Duodenal mucosa (tissue), 2 donors: Measurements from ENCODE around the gene TXNRD2.
"Not testable (repeated sequence)": the region's sequence is repeated elsewhere in the genome, so short reads cannot be mapped to it uniquely, and the experiment has no call there.

Source experiments
- H3K27ac ChIP-seq: one replicate; pipeline ENCODE4 v1.7.0; 2013; ENCODE audit warnings: low read depth, low read length
- H3K27me3 ChIP-seq, 2 donors: one replicate each; pipeline ENCODE4 v1.7.0; 2013; ENCODE audit warnings: low read length in 2 of 2, control low read depth in 1 of 2; ENCODE audit not compliant: insufficient read depth in 2 of 2, control insufficient read depth in 1 of 2
- H3K36me3 ChIP-seq, 2 donors: one replicate each; pipeline ENCODE4 v1.7.0; 2013; ENCODE audit warnings: low read length in 2 of 2, control low read depth in 1 of 2; ENCODE audit not compliant: insufficient read depth in 2 of 2, control insufficient read depth in 1 of 2
- H3K4me1 ChIP-seq, 2 donors: one replicate each; pipeline ENCODE4 v1.7.0; 2013; ENCODE audit warnings: low read length in 2 of 2, control low read depth in 1 of 2; ENCODE audit not compliant: insufficient read depth in 2 of 2, control insufficient read depth in 1 of 2
- H3K4me3 ChIP-seq, 2 donors: one replicate each; pipeline ENCODE4 v1.7.0; 2013; ENCODE audit warnings: low read length in 2 of 2, low read depth in 1 of 2
- H3K9ac ChIP-seq, 2 donors: one replicate each; pipeline ENCODE4 v1.7.0; 2013; ENCODE audit warnings: low read length in 2 of 2, low read depth in 1 of 2
- H3K9me3 ChIP-seq, 2 donors: one replicate each; pipeline ENCODE4 v1.7.0; 2013; ENCODE audit warnings: low read length in 2 of 2, control low read depth in 1 of 2; ENCODE audit not compliant: control insufficient read depth in 1 of 2

Gene TXNRD2

DNA sequence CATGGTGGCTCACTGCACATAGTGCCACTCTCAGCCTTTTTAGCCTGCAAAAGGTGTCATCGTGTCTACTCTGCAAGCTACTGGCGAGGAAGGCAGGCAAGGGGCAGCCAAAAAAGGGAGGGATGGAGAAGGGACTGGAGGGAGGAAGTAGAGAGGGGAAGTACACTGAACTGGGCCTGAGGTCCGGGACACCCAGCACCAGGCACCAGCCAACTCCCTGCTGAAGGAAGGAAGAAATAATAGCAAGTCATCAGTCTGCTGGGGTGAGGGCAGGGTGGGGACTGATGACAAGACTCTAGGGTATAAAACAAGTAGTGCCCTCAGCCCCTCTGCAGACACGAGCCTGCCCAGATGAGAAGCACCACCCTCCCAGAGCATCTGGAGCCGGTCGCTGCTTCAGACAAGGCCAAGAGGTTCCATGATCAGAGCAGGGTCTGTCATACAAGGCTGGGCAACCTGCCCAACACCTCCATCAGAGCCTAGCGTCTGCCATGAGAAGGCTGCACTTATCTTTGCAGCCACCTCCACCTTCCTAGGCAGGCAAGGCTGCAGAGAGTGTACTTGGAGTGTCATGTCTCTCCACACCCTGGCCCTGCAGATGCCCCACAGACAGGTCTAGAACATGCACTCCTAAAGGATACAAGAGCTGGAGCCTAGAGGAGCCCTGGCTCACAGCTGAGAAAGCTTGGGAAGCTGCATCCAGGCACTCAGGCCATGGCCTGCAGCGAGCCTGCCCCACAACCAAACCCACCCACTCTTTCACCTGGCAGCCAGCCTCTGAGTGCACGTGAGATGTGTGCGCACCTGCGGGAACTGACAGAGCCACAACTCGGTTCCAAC is 9.0 kb downstream of the TXNRD2 start:
- H3K36me3 ChIP-seq = no peaks in the 10 kb centered on the region
- no peaks in the 10 kb centered on the region for H3K27me3 ChIP-seq
- no peak overlapping the region for H3K27ac ChIP-seq
- no peak overlapping the region for H3K4me3 ChIP-seq
- no peak overlapping the region for H3K9ac ChIP-seq
- no peaks in the 10 kb centered on the region for H3K9me3 ChIP-seq
- peaks cover 0 to 7% of the 10 kb centered on the region in 2 donors for H3K4me1 ChIP-seq

GRCh38 chr22:19931514-19931913 is 10.1 kb downstream of the TXNRD2 start:
- H3K36me3 ChIP-seq = no peaks in the 10 kb centered on the region
- peaks cover 0 to 7% of the 10 kb centered on the region in 2 donors for H3K4me1 ChIP-seq
- no peak overlapping the region for H3K9ac ChIP-seq
- H3K27me3 ChIP-seq = no peaks in the 10 kb centered on the region
- H3K27ac ChIP-seq = no peak overlapping the region
- no peaks in the 10 kb centered on the region for H3K9me3 ChIP-seq
- no peak overlapping the region for H3K4me3 ChIP-seq

DNA sequence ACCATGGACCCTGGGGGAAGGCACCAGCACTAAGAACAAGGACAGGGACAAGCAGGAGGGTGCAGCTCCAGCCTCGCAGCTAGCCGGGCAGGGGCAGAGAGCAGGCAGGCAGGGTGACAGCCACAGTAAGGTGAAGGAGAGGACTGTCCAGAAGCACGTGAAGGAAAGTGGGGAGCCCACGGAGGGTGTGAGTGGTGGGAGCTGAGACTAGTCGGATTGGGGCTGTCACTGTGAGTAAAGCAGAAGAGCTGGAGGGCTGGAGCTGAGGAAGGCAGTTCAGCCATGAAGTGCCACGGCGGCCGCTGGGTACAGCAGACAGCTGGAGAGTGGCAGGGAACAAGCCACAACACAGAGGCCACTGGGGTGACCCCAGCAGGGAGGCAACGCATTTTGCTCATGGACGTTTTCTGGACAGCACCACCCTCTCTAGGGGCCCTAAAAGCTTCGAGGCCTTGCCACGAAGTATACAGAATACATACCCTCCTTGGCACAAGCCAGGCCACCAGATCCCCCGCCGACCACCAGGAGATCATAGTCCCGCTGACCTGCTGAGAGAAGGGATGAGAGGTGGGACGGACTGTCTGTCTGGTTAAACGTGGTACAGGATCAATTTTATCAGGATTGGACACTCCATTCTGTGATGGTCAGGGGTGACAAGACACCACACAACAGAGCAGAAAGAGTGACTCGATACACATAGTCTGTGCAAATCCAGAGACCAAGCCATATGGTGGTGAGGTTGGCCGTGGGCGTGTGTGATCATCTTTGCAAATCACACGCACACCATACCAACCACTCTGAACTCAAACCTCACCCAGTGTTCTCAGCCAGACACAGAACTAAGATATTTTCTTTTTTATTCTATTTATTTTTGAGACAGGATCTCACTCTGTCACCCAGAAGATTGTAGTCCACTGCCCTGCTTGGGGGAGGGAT is 10.8 kb downstream of the TXNRD2 start:
- Histone ChIP-seq H3K27me3 (no peaks in the 10 kb centered on the region), H3K36me3 (no peaks in the 10 kb centered on the region), H3K27ac (no peak overlapping the region), H3K9ac (no peak overlapping the region), H3K4me3 (no peak overlapping the region), H3K4me1 (peaks cover 0 to 7% of the 10 kb centered on the region in 2 donors), H3K9me3 (no peaks in the 10 kb centered on the region)

DNA sequence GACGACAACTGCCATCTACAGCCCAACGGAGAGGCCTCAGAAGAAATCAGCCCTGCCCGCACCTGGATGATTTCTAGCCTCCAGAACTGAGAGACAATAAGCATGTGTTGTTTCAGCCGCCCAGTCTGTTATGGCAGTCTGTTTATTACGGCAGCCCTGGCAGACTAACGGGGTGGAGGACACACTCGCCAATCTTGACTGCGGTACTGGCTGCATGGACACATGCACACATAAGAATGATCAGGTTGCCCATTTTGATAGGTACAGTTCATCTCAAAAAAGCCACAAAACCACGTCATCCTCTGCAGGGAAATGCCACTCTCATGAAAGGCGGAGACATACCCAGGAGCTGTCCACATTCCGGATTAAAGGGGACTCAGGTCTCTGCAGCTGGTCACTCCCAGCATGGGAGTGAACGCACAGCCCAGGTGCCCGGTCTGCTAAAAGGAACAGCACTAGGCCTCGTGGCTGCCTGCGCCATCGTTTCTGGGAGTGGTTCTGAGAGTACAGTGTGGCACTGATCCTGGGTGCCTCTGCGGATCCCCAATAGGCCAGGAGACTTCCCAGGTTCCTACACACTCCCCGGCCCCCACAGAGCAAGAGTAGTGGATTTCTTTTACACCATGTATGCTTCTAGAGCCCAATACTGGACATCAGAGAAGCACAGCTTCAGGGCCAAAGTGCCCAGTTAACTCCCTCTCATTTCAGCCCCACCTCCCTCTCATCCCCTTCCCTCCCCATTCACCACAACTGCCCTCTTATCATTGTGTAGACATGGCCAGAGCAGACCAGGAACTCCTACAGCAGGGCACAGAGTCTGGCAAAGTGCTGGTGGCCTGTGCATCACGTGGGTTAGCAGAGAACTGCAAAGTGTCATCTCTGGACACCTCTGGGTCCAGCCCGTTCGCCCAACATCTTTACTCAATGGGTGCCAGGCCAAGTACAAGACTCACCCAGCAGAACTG is 11.8 kb downstream of the TXNRD2 start:
- Histone ChIP-seq H3K27me3 (no peaks in the 10 kb centered on the region), H3K4me3 (no peak overlapping the region), H3K27ac (no peak overlapping the region), H3K9ac (no peak overlapping the region), H3K4me1 (peaks cover 0 to 7% of the 10 kb centered on the region in 2 donors), H3K9me3 (no peaks in the 10 kb centered on the region), H3K36me3 (no peaks in the 10 kb centered on the region)

DNA sequence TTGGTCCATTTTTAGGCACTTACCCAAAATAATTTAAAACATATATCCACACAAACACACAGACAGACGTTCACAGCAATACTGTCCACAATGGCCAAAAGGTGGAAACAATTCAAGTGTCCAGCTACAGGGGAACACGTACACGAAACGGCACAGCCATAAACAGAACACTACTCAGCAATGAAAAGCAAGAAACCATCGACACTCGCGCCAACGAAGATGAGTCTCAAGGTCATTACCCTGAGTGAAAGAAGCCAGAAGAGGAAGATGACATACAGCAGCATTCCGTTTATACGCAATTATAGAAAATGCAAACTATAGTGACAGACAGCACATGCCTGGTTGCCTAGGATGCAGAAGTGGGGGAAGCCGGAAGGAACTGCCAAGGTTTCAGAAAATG is 13.4 kb downstream of the TXNRD2 start:
- H3K36me3 ChIP-seq = no peaks in the 10 kb centered on the region
- H3K4me3 ChIP-seq = no peak overlapping the region
- H3K9ac ChIP-seq = no peak overlapping the region
- peaks cover 0 to 7% of the 10 kb centered on the region in 2 donors for H3K4me1 ChIP-seq
- H3K27ac ChIP-seq = no peak overlapping the region
- H3K27me3 ChIP-seq = no peaks in the 10 kb centered on the region
- H3K9me3 ChIP-seq = no peaks in the 10 kb centered on the region

- Histone ChIP-seq H3K9ac (no peak overlapping the region), H3K36me3 (no peaks in the 10 kb centered on the region), H3K4me1 (peaks cover 0 to 2% of the 10 kb centered on the region in 2 donors), H3K27ac (no peak overlapping the region), H3K4me3 (no peak overlapping the region), H3K27me3 (no peaks in the 10 kb centered on the region), H3K9me3 (no peaks in the 10 kb centered on the region)
These were observed 13.9 kb downstream of the TXNRD2 start for GRCh38 chr22:19927696-19928095.

DNA sequence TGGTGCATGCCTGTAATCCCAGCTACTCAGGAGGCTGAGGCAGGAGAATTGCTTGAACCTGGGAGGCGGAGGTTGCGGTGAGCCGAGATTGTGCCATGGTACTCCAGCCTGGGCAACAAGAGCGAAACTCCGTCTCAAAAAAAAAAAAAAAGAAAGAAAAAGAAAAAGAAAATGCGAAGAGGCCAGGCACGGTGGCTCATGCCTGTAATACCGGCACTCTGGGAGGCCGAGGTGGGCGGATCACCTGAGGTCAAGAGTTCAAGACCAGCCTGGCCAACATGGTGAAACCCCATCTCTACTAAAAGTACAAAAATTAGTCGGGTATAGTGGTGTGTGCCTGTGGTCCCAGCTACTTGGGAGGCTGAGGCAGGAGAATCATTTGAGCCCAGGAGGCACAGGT is 15.6 kb downstream of the TXNRD2 start:
- not testable (repeated sequence) for H3K27me3 ChIP-seq, H3K4me1 ChIP-seq, H3K27ac ChIP-seq, H3K4me3 ChIP-seq, H3K36me3 ChIP-seq, H3K9me3 ChIP-seq, H3K9ac ChIP-seq

GRCh38 chr22:19923914-19924513 is 17.6 kb downstream of the TXNRD2 start:
- Histone ChIP-seq H3K27ac (no peak overlapping the region), H3K9ac (no peak overlapping the region), H3K9me3 (no peaks in the 10 kb centered on the region), H3K27me3 (no peaks in the 10 kb centered on the region), H3K4me3 (no peak overlapping the region), H3K4me1 (no peaks in the 10 kb centered on the region), H3K36me3 (no peaks in the 10 kb centered on the region)

DNA sequence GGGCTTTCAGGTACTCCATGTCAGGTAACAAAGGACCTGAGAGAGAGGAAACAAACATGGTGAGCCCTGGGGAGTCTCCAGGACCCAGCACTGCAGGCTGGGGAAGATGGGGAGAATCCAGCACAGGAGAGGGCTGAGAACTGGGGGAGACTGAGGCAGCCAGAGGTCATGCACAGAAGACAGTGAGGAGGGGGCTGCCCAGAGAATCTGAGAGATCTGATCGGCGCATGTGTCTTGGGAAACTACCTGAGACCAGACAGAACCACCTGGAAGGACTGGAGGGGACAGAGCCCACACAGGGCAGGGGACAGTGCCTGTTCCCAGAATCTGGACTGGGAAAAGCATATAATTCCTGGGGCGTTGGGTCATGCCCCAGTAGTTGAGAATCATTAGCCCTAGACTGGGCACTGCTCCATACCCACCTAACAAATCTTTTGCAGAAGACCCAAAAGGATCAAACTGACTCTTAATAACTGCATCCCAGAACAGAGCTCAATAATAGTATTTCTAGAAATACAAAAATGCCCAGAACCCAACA is 20.0 kb downstream of the TXNRD2 start:
- H3K27me3 ChIP-seq = no peaks in the 10 kb centered on the region
- no peak overlapping the region for H3K27ac ChIP-seq
- no peaks in the 10 kb centered on the region for H3K9me3 ChIP-seq
- no peak overlapping the region for H3K9ac ChIP-seq
- H3K36me3 ChIP-seq = peaks cover 7 to 18% of the 10 kb centered on the region in 2 donors
- no peaks in the 10 kb centered on the region for H3K4me1 ChIP-seq
- H3K4me3 ChIP-seq = no peak overlapping the region
